KMS-11 (cell line): ENCODE results near the gene RPL39.

Experiments used
- H2AFZ ChIP-seq: fragments of 200-600 bp; sonication (generic); 2 replicates; pipeline ENCODE4 v1.6.1; 2016; ENCODE audit warnings: antibody characterized with exemption, mixed run types, low read depth
- H3K27ac ChIP-seq: fragments of 200-600 bp; sonication (generic); 2 replicates; pipeline ENCODE4 v1.6.1; 2016; ENCODE audit warnings: mild to moderate bottlenecking, mixed run types
- H3K27me3 ChIP-seq: fragments of 200-600 bp; sonication (generic); 2 replicates; pipeline ENCODE4 v1.6.1; 2017; ENCODE audit warnings: mild to moderate bottlenecking, low read depth, mixed run types, moderate library complexity; ENCODE audit not compliant: insufficient read depth
- H3K36me3 ChIP-seq: fragments of 200-600 bp; sonication (generic); 2 replicates; pipeline ENCODE4 v1.6.1; 2017; ENCODE audit warnings: mild to moderate bottlenecking, mixed run types; ENCODE audit not compliant: insufficient read depth
- H3K4me1 ChIP-seq: fragments of 200-600 bp; sonication (generic); 2 replicates; pipeline ENCODE4 v1.6.1; 2016; ENCODE audit warnings: mild to moderate bottlenecking, low read depth, mixed run types; ENCODE audit not compliant: poor library complexity, severe bottlenecking
- H3K4me2 ChIP-seq: fragments of 200-600 bp; sonication (generic); 2 replicates; pipeline ENCODE4 v1.7.0; 2016; ENCODE audit warnings: mild to moderate bottlenecking, mixed run types
- H3K4me3 ChIP-seq: fragments of 200-600 bp; sonication (generic); IDR thresholded peaks from 2 replicates; pipeline ENCODE4 v1.6.1; 2017; ENCODE audit warnings: low read depth, low read length, mixed read lengths; ENCODE audit not compliant: insufficient read depth
- H3K79me2 ChIP-seq: fragments of 200-600 bp; sonication (generic); 2 replicates; pipeline ENCODE4 v1.6.1; 2016; ENCODE audit warnings: low read depth, mixed run types; ENCODE audit not compliant: insufficient read depth
- H3K9ac ChIP-seq: fragments of 200-600 bp; sonication (generic); 2 replicates; pipeline ENCODE4 v1.6.1; 2016; ENCODE audit warnings: mild to moderate bottlenecking, mixed run types
- H4K20me1 ChIP-seq: fragments of 200-600 bp; sonication (generic); 2 replicates; pipeline ENCODE4 v1.6.1; 2016; ENCODE audit warnings: mild to moderate bottlenecking, mixed run types; ENCODE audit not compliant: insufficient read depth
- CTCF ChIP-seq: fragments of 200-600 bp; sonication (generic); conservative IDR thresholded peaks from 2 replicates; pipeline ENCODE4 v1.6.1; 2017; ENCODE audit warnings: low read depth, mild to moderate bottlenecking, antibody characterized with exemption, low read length, moderate library complexity, mixed read lengths

The RPL39 gene

DNA sequence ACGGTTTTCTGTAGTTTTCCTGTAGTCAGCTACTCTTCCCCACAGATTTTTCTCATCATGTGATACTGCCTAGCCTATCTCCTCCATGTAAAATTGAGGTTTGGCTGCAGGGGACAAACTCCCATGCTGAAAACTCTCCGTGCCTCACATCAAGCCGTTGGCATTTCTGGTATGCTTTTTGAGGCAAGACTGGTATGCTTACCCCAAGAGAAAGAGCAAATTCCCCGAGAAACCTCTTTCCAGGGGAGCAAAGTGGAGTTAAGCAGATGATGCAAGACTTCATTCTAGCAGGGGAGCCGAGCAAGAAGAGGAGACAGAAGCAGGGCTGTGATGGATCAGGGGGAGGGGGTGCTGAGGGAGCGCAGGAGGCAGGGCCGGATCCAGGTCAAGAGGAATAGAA lies 28.2 kb downstream of the RPL39 start:
- Histone ChIP-seq H3K4me3 (no peak overlapping the region), H3K9ac (peak overlapping the region; percentile 11; the same call in 1 of the 2 replicates), H3K4me1 (peaks cover 46% of the 10 kb centered on the region), H3K27me3 (no peaks in the 10 kb centered on the region), H2AFZ (peak overlapping the region; percentile 57), H4K20me1 (no peaks in the 10 kb centered on the region), H3K27ac (peak overlapping the region; percentile 65), H3K36me3 (no peaks in the 10 kb centered on the region), H3K4me2 (peak overlapping the region; percentile 72), H3K79me2 (peaks cover 5% of the 10 kb centered on the region; the same call in 1 of the 2 replicates)
- no peak for TF ChIP-seq CTCF

DNA sequence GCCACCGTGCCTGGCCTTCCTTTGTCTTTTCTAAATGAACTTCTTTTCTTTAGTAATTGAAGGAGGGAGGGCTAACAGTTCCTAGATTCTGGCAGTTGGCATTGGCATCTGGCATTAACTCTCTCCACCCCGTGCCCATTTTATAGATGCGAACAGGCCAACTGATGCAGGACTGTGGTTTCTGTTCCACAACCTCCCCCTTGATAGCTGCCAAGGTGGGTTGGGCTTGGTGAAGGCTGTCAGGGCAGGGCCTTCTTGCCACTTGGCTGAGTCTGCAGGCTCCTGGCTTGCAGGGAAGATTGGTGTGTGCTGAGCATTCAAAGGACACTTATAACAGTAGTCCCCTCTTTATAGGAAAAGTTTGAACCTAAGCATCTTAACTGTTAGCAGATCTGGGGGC lies 28.7 kb downstream of the RPL39 start:
- H3K27me3 ChIP-seq, result no peaks in the 10 kb centered on the region
- H3K4me3 ChIP-seq, result no peak overlapping the region
- H3K4me2 ChIP-seq, result peak overlapping the region; percentile 72
- H3K36me3 ChIP-seq, result no peaks in the 10 kb centered on the region
- peak overlapping the region; percentile 11; the same call in 1 of the 2 replicates for H3K9ac ChIP-seq
- peak overlapping the region; percentile 65 for H3K27ac ChIP-seq
- TF ChIP-seq CTCF, result no peak
- H3K79me2 ChIP-seq, result peaks cover 5% of the 10 kb centered on the region; the same call in 1 of the 2 replicates
- no peaks in the 10 kb centered on the region for H4K20me1 ChIP-seq
- peaks cover 50% of the 10 kb centered on the region for H3K4me1 ChIP-seq
- peak overlapping the region; percentile 57; the same call in 1 of the 2 replicates for H2AFZ ChIP-seq

- Histone ChIP-seq H3K27me3 (no peaks in the 10 kb centered on the region), H3K4me2 (peak overlapping the region; percentile 51), H4K20me1 (no peaks in the 10 kb centered on the region), H3K4me3 (no peak overlapping the region), H3K4me1 (peaks cover 72% of the 10 kb centered on the region), H2AFZ (no peak overlapping the region), H3K36me3 (no peaks in the 10 kb centered on the region), H3K9ac (no peak overlapping the region), H3K27ac (no peak overlapping the region), H3K79me2 (peaks cover 5% of the 10 kb centered on the region; the same call in 1 of the 2 replicates)
- no peak for TF ChIP-seq CTCF
These were observed 31.2 kb downstream of the RPL39 start for GRCh38 chrX:119760026-119760877.

GRCh38 chrX:119759248-119759766 lies 32.1 kb downstream of the RPL39 start:
- Histone ChIP-seq H3K4me2 (peak overlapping the region; percentile 51), H3K4me1 (peaks cover 74% of the 10 kb centered on the region), H2AFZ (peak overlapping the region; percentile 71; the same call in 1 of the 2 replicates), H3K27me3 (no peaks in the 10 kb centered on the region), H3K9ac (peak overlapping the region; percentile 46; the same call in 1 of the 2 replicates), H3K79me2 (peaks cover 5% of the 10 kb centered on the region; the same call in 1 of the 2 replicates), H4K20me1 (no peaks in the 10 kb centered on the region), H3K4me3 (no peak overlapping the region), H3K27ac (peak overlapping the region; percentile 100; the same call in 1 of the 2 replicates), H3K36me3 (no peaks in the 10 kb centered on the region)
- TF ChIP-seq CTCF, result no peak
